ENCODE results near the gene RBP2.

DNA sequence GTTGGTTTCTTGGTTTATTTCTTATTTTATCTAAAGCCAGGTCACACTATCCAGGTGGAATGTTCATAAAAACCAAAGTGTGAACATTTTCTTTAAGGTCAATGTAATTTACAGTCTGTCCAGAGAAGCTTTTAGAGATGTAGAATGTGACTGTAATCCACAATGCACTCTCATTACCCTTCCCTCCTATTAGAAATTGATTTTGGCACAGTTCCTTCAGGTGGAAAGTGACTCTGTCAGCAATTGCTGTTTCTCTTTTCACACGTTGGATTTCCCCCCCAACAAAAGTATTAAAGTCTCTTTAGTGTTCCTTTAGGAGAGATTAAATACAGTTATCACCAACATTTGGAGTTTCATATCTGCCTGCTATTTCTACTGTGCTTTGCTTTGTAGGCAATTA lies 55.3 kb downstream of the RBP2 start:
- no peak for TF ChIP-seq GATA2 (IDR thresholded peaks at IDR 0.05; ENCODE audit: low read depth, low read length)
- TF ChIP-seq GATA3 (IDR thresholded peaks at IDR 0.05; ENCODE audit: low read depth, low read length) = no peak

Data from SH-SY5Y (cell line).